GM21576 (cell line): Measurements from ENCODE around the gene FNDC3A.

ENCODE experiments used
- ATAC-seq: cut with Tn5 transposase; IDR thresholded peaks from one replicate; pipeline ENCODE4 v1.9.1; 2021; ENCODE audit warnings: mild to moderate bottlenecking, moderate library complexity; ENCODE audit not compliant: unreplicated experiment

Gene FNDC3A

GRCh38 chr13:48975856-48976575, at the start of gene FNDC3A:
FNDC3A (plus strand) TSS chr13:48975912; CDS start chr13:49006191, 30,279 bp downstream.
- ATAC-seq: peak; percentile 56

GRCh38 chr13:48928757-48929430, 46.8 kb upstream of the FNDC3A start:
- no peak for ATAC-seq

- no peak for ATAC-seq
Measured at GRCh38 chr13:48930918-48931317, 44.8 kb upstream of the FNDC3A start.

- ATAC-seq: no peak
Measured at GRCh38 chr13:48938308-48938943, 37.3 kb upstream of the FNDC3A start.

GRCh38 chr13:48939728-48940127, 36.0 kb upstream of the FNDC3A start:
- no peak for ATAC-seq

- no peak for ATAC-seq
Measured at GRCh38 chr13:48942131-48942530, 33.6 kb upstream of the FNDC3A start.

GRCh38 chr13:48944221-48944620, 31.5 kb upstream of the FNDC3A start:
- ATAC-seq: no peak

GRCh38 chr13:48945626-48946025, 30.1 kb upstream of the FNDC3A start:
- ATAC-seq: no peak

GRCh38 chr13:48946163-48946562, 29.5 kb upstream of the FNDC3A start:
- ATAC-seq: no peak

GRCh38 chr13:48949566-48950500, 25.9 kb upstream of the FNDC3A start:
- ATAC-seq: no peak

GRCh38 chr13:48950501-48950875, 25.2 kb upstream of the FNDC3A start:
- no peak for ATAC-seq

GRCh38 chr13:48954081-48954480, 21.6 kb upstream of the FNDC3A start:
- ATAC-seq: no peak

- no peak for ATAC-seq
Measured at GRCh38 chr13:48955536-48955935, 20.2 kb upstream of the FNDC3A start.

- no peak for ATAC-seq
Measured at GRCh38 chr13:48961379-48961778, 14.3 kb upstream of the FNDC3A start.

GRCh38 chr13:48962281-48962680, 13.4 kb upstream of the FNDC3A start:
- no peak for ATAC-seq

- no peak for ATAC-seq
Measured at GRCh38 chr13:48965736-48966135, 10.0 kb upstream of the FNDC3A start.

GRCh38 chr13:48969685-48970084, 6.0 kb upstream of the FNDC3A start:
- no peak for ATAC-seq

- no peak for ATAC-seq
Measured at GRCh38 chr13:48973845-48974431, 1.8 kb upstream of the FNDC3A start.

GRCh38 chr13:48975101-48975855, 434 bp upstream of the FNDC3A start:
- ATAC-seq: peak; percentile 23
